IPS DF 4.7 (cell line): ENCODE results near the gene MARCO.

ENCODE experiments used
- DNase-seq: peaks from one replicate; pipeline ENCODE4 v3.0.0-alpha.2; 2013; ENCODE audit warnings: low spot score; ENCODE audit errors: extremely low read depth

Gene MARCO

DNA sequence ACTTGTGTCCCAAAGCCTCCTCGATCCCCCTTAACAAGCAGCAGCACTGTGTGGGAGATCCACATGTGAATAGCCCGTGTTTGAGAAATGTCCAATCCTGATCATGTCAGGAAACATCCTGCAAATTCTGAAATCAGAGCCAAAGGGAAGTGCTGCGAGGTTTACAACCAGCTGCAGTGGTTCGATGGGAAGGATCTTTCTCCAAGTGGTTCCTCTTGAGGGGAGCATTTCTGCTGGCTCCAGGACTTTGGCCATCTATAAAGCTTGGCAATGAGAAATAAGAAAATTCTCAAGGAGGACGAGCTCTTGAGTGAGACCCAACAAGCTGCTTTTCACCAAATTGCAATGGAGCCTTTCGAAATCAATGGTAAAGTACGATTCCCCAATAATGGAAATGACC is at the start of gene MARCO:
TSS of gene MARCO (plus strand) at position 164 of the 400 bp plus-strand sequence. CDS start at position 271, 107 bp downstream.
- no peak for DNase-seq

DNA sequence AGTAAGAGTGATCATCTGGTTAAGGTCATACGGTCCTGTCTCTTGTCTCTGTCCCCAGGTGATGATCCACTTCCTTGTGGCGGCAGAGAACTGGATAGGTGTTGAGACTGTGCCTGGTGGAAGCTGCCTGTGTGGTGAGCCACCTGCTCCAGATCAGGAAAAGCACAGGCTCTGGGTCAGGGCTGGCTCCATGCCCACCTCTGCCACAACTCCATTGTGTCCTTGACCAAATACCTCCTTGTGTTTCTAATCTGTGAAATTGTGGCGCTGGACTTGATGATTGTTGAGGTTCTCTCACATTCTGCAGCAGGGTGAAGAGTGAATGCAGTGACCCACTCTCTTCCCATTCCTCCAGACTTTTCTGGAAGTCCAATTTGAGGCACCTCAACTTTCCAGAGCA is 48.9 kb upstream of the MARCO start:
- DNase-seq, result no peak

DNA sequence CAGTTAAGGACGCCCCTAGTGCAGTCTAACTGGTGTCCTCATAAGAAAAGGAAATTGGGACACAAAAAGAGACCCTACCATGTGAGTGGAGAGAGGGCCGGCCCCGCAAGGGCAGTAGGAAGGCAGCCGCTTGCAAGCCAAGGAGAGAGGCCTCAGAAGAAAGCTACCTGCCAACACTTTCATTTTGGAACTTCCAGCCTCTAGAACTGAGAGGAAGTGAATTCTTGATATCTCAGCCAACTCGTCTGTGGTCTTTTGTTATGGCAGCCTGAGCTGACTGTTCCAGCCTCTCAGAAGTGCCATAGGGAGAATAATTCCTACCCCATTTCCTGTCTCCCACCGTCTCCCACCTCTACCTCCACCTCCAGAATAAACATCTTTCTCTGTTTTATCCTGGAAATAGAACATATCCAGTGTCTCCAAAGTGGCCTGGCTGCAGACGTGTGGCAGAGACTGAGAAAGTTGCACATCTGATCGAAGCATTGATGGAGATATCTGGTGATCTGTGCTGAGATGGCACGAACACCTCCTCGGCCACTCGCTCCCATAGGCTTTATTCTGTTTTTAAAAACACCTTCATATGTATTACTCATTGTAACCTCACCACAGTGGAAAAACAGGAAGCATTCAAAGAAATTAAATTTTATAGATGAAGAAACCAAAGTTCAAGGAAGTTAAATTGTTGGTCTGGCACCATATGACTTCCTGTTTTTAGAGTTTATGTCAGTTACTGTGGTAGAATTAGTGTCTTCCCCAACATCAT is 39.5 kb upstream of the MARCO start:
- DNase-seq, result no peak

- no peak for DNase-seq
Observed at GRCh38 chr2:118903029-118903351, 39.0 kb upstream of the MARCO start.

- no peak for DNase-seq
Observed at GRCh38 chr2:118903551-118904479, 38.2 kb upstream of the MARCO start.

GRCh38 chr2:118905206-118905605 is 36.8 kb upstream of the MARCO start:
- DNase-seq, result no peak

DNA sequence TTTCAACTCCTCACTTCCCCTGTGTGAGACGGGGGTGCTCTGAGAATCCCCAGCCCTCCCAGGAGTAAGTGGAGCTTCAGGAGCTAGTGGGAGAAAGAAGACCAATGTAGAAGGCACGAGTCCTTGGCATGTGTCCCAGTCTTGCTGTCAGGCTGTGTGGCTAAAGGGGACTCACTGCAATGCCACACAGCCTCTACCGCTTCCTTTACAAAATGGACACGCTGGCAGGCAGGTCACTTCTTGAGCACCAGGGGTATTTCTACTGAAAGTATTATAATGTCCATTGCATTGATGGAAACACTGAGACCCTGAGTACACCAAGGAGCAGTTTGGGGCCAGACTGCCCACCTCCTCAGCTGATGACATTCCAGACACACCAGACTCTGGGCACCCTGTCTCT is 35.8 kb upstream of the MARCO start:
- DNase-seq, result no peak

- DNase-seq, result no peak
Observed at GRCh38 chr2:118907759-118908158, 34.2 kb upstream of the MARCO start.

DNA sequence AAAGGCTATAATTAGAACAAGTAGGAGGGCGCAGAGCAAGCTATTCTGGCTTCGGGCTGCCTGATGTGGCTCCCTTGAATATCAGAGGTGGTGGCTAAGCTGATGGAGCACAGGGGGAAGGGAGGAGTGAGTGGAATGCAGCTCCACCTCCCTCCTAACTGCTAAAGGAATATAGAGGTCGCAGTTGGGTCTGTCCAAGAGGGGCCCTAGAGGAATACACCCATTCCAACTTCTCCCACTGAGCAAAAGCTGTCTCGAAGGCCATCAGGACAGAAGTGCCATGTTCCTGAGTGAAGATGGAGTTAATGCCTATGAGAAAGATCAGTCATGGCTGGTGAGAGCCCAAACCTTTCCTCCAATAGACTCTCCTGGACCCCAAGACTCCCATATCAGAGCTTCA is 32.8 kb upstream of the MARCO start:
- no peak for DNase-seq

GRCh38 chr2:118911166-118911856 is 30.7 kb upstream of the MARCO start:
- DNase-seq, result no peak

DNA sequence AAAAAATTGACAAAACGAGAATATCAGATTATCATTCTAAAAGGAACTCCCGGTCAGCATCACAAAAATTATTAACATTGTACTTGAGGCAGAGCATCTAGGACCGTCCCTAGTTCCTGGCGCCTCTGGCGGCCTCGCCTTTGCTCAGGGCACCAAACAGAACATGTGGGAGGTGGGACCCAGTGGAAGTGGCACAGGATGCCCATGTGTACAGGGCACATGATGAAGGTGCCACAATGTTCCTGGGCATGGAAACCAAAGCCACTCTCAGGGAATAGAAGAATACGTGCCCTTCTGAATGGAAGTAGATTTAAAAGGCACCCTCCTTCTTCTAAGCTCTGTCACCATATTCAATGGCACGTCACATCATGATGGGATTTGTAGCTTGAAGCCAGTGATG is 30.1 kb upstream of the MARCO start:
- DNase-seq, result no peak

DNA sequence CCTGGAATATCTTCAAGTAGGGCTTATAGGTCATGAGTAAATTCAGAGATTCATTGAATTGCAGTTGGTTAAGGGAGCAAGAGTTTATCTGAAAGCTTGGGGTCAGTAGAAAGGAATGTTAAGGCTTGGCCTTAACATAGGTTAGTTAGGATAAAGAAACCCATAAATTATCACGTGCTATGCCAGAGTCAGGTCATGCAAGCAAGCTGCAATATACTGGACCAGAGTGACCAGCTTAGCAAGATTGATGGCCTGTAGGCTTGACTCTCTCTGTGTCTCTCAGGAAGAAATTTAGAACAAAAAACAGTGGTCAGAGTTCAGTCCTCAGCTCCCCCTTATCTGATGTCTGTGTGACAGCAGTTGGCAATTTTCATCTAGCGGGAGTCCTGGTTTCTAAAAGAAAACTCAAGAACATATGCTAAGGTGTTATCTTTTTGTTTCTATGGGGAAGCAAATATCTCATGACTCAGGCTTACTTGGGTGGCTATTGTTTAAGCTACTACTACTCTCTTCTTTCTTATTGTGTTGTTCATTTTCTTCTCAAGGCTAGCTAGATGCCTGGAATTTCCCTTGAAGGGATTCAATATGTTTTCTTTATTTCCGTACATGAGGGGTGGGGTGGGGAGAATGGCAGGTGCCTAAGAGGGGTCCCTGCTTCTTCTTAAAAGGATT is 28.7 kb upstream of the MARCO start:
- DNase-seq, result no peak

DNA sequence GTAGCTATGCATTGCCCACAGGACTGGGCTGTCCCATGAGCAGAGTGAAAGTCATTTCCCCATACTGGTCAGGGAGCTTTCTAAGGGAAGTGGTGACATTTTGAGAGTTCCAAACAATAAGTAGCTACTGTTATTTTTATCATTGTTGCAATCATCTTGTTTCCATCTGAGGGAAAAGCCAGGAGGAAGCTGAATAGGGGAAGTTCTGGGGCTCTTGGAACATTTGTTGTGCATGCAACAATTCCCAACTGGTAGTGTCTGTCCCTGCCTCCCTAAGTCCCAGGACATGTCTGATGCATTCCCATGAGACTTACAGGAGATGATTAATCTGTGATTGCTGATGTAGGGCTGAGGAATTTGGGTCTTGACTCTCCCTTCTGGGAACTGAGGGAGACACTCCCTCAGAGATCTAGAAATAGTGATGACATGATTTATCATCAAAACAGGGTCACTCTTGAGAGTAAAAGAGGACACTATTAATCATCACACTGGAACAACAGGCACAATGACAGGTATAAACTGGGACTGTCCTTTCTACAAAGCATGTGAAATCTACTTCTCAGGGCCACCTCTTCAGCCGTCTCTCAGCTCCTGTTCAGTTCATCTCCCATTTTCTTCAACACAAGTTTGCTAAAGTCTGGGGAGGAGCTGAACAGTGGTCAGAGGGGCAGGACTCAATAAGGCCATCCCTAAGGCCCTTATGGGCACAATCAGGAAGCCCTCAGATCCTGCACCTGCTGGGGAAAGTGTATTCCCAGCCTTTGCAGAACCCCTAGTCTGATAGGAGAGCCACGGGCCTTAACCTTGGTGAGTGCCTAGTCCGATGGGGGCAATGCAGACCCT is 28.0 kb upstream of the MARCO start:
- DNase-seq, result no peak

- no peak for DNase-seq
Observed at GRCh38 chr2:118914721-118915453, 27.1 kb upstream of the MARCO start.

- no peak for DNase-seq
Observed at GRCh38 chr2:118918017-118918416, 24.0 kb upstream of the MARCO start.

- no peak for DNase-seq
Observed at GRCh38 chr2:118921646-118922045, 20.3 kb upstream of the MARCO start.

DNA sequence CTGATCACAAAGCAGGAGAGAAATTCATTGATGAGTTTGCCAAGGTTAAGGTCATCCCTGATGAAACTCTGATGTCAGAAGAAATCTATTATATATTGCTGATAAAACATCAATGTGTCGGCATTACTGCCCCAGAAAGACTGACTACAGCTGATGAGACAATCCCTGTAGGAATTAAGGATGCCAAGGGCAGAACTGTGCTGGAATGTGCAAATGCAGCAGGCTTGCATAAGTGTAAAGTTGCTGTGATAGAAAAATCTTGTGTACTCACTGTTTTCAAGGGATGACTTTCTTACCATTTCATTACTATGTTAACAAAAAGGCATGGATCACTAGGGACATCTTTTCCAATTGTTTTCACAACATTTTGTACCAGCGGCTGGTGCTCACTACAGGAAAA is 19.7 kb upstream of the MARCO start:
- no peak for DNase-seq

DNA sequence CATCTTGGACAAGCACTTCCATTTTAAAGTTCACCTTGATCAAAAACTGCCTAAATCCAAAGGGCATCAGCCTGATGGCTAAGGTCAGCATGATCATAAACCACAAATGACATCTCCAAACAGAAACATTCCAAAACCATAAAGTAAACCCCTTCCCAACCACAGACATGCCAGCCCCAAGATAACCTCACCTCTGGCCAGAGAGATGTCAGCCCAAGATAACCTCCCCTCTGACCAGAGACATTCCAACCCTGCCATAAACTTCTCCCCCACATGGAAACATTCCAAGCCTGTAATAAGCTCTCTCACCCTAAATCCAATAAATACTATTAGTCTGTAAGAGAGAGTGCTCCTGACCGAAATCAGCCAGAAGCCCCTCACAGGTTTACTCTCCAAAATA is 18.6 kb upstream of the MARCO start:
- no peak for DNase-seq

GRCh38 chr2:118925476-118925875 is 16.5 kb upstream of the MARCO start:
- no peak for DNase-seq

DNA sequence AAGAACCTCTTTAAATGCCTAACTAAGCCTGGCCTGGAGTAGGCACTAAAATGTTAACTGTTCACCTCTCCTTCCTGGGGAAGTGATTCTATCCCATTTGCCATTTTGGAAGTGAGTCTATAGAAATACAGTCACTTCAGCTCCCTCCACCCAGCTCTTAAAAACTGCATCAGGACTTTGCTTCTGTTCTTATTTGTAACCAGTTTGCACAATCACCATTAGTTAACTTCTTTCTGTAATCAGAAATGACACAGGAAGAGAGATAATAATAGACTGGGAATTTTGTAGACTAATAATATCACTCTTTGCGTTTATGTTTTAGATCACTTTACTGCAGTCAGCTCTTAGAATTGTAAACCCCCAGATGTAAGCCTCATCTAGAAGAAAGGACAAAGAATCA is 16.0 kb upstream of the MARCO start:
- DNase-seq, result no peak
